Upper lobe of left lung (tissue), 6 donors: ENCODE results near the gene LILRB1. TPM values are rescaled to one million over a fixed set of nuclear protein-coding genes. Genes with fewer than 3 reads are reported as not detected.
A peak's percentile ranks its signal among the peaks of the same experiment; 100 is the strongest.
"Not testable (repeated sequence)": the region's sequence is repeated elsewhere in the genome, so short reads cannot be mapped to it uniquely, and the experiment has no call there.

Source experiments
- ATAC-seq, 2 donors: fragments of 200-7000 bp; cut with Tn5 transposase; one replicate each; pipeline ENCODE4 v1.9.1; 2022; ENCODE audit warnings: mild to moderate bottlenecking in 2 of 2, moderate library complexity in 2 of 2; ENCODE audit not compliant: low FRiP score in 2 of 2
- DNase-seq, 2 donors: peaks; one replicate each; pipeline ENCODE4 v3.0.0-alpha.2; 2019 to 2020
- H3K27ac ChIP-seq, 4 donors: fragments of 200-600 bp; sonication (generic); one replicate each; pipeline ENCODE4 v1.5.1; 2016 to 2019
- H3K27me3 ChIP-seq, 4 donors: fragments of 200-600 bp; sonication (generic); one replicate each; pipeline ENCODE4 v1.5.1; 2017 to 2019
- H3K36me3 ChIP-seq, 4 donors: fragments of 200-600 bp; sonication (generic); one replicate each; pipeline ENCODE4 v1.5.1; 2016 to 2019
- H3K4me1 ChIP-seq, 4 donors: fragments of 200-600 bp; sonication (generic); one replicate each; pipeline ENCODE4 v1.5.1; 2018 to 2019
- H3K4me3 ChIP-seq, 4 donors: fragments of 200-600 bp; sonication (generic); one replicate each; pipeline ENCODE4 v1.5.1; 2017 to 2019; ENCODE audit warnings: mild to moderate bottlenecking in 2 of 4, moderate library complexity in 1 of 4
- H3K9me3 ChIP-seq, 4 donors: fragments of 200-600 bp; sonication (generic); one replicate each; pipeline ENCODE4 v1.5.1; 2018 to 2019
- EP300 ChIP-seq, 4 donors: sonication (generic); formaldehyde crosslinking; IDR thresholded peaks; one replicate each; pipeline ENCODE4 v1.5.1; 2017; ENCODE audit warnings: antibody characterized with exemption in 4 of 4, control low read depth in 2 of 4
- POLR2A ChIP-seq, 4 donors: fragments of 450-650 bp; IDR thresholded peaks; one replicate each; pipeline ENCODE4 v1.5.1; 2016 to 2017; ENCODE audit warnings: antibody characterized with exemption in 4 of 4, mild to moderate bottlenecking in 2 of 4
- POLR2AphosphoS5 ChIP-seq, 2 donors: sonication (generic); formaldehyde crosslinking; IDR thresholded peaks; one replicate each; pipeline ENCODE4 v1.5.1; 2017; ENCODE audit warnings: antibody characterized with exemption in 2 of 2
- WGBS, 2 donors: methylation state at CpG; one replicate each; pipeline ENCODE4 v1.1.5; 2017 to 2018; 5-methylcytosine and 5-hydroxymethylcytosine counted together
- total RNA-seq, 6 donors: library from RNA; depleted of rRNA in 4 of 6; stranded (reverse); fragments of >200 nt in 4 of 6; gene quantifications; one replicate each; pipeline versions ENCODE4 v1.1.0 to v1.2.1, GENCODE V29; 2016 to 2021
- TF ChIP-seq, protein P1 (sequence below), 6 experiments: fragments of 450-650 bp in 4 of 6; fragments of 200-600 bp in 2 of 6; sonication (generic) in 2 of 6; IDR thresholded peaks; one replicate each; pipeline ENCODE4 v1.5.1; 2016 to 2019; ENCODE audit warnings: antibody characterized with exemption in 6 of 6
- donor health status: DM: no; HTN: no; CAD: no; lungs with moderate emphysema.
- donor health status: DM: no; HTN: yes; CAD: no; lungs with severe emphysema.

The LILRB1 gene
- total RNA-seq, 6 donors from 2014 or later = 4.0 to 47.1 (median 16.7) TPM

DNA sequence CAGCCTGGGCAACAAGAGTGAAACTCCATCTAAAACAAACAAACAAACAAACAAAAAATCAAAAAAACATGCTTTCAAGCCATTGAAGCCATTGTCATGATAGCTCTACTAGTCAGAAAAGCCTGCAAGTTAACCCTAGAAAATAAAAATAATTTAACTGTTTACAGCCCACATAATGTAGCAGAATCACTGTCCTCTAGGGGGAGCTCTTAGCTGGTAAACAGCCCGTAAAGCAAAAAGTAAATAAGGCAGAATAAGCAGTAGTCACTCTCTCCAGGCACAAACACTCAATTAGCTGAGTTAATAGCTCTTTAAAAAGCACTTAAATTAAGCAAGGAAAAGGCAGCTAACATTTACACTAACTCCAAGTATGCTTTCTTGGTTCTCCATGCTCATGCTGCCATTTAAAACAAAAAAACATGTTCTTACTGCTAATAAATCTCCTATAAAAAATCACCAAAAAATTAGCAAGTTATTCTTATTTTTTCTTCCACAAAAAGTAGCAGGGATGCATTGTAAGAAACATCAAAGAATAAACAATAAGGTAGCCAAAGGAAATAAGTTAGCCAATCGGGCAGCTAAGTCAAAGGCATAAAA lies 43.8 kb downstream of the LILRB1 start:
- DNase-seq (no peak), ATAC-seq (no peak)
- 39 to 55% methylated on average over 2 of the region's 2 CpGs for WGBS, 2 donors

DNA sequence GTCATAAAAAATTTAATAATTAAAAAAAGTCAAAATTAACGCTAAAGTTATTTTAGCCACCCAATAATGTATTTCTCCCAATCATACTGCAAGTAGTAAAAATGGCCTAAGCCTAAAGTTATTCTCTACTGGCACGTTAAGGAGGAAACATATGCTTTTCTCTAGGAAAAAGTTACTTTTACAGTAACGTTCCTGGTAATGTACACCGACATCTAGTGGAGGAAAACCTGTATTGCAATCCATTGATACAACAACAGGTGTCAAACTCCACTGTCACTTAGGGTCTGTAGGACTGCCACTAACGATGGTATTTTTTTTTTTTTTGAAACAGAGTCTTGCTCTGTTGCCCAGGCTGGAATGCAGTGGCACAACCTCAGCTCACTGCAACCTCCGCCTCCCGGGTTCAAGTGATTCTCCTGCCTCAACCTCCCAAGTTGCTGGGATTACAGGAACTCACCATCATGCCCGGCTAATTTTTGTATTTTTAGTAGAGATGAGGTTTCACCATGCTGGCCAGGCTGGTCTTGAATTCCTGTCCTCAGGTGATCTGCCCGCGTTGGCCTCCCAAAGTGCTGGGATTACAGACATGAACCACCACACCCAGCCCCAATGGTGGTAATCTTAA lies 46.0 kb downstream of the LILRB1 start:
- H3K9me3 ChIP-seq, H3K27ac ChIP-seq, DNase-seq, H3K27me3 ChIP-seq, H3K36me3 ChIP-seq, H3K4me3 ChIP-seq, H3K4me1 ChIP-seq: not testable (repeated sequence)
- ATAC-seq = peak in 1 of 2 donors; percentile 49
- 26 to 28% methylated on average over 10 of the region's 10 CpGs for WGBS, 2 donors
- TF ChIP-seq, protein P1, sequence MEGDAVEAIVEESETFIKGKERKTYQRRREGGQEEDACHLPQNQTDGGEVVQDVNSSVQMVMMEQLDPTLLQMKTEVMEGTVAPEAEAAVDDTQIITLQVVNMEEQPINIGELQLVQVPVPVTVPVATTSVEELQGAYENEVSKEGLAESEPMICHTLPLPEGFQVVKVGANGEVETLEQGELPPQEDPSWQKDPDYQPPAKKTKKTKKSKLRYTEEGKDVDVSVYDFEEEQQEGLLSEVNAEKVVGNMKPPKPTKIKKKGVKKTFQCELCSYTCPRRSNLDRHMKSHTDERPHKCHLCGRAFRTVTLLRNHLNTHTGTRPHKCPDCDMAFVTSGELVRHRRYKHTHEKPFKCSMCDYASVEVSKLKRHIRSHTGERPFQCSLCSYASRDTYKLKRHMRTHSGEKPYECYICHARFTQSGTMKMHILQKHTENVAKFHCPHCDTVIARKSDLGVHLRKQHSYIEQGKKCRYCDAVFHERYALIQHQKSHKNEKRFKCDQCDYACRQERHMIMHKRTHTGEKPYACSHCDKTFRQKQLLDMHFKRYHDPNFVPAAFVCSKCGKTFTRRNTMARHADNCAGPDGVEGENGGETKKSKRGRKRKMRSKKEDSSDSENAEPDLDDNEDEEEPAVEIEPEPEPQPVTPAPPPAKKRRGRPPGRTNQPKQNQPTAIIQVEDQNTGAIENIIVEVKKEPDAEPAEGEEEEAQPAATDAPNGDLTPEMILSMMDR (IDR thresholded peaks at IDR 0.05) = peak; percentile 53 to 92 (median 69)

More for the DNA sequence above, 43.8 kb downstream of the LILRB1 start:
- TF ChIP-seq, protein P1 (IDR thresholded peaks at IDR 0.05) = peak in 4 of 6 experiments; percentile 24 to 41 (median 34)
- no peak for TF ChIP-seq POLR2AphosphoS5 (IDR thresholded peaks at IDR 0.05)
- Histone ChIP-seq H3K27me3 (no peaks in the 10 kb centered on the region), H3K4me3 (no peak overlapping the region), H3K9me3 (no peaks in the 10 kb centered on the region), H3K4me1 (peaks cover 0 to 4% (median 0%) of the 10 kb centered on the region in 4 donors), H3K36me3 (no peaks in the 10 kb centered on the region), H3K27ac (no peak overlapping the region)

DNA sequence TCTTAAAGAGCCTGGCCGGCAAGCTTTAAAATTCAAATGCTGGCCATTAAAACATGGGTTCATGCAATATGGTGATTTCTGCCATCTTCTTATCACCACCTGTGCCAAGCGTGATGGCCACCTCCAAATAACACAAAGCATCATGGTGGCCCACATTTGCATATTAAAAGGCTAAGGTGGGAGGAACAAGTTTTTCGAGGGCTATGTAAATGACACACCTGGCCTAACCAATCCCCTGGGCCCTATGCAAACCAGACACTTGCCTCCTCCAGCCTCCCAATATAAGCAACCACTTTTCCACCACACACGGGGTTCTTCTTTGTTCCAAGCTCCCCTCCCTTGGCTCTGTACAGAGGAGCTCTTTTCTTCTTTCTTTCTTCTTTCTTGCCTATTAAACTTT lies 46.9 kb downstream of the LILRB1 start:
- DNase-seq = no peak
- no peak for TF ChIP-seq EP300 (IDR thresholded peaks at IDR 0.05)
- no peak for TF ChIP-seq POLR2AphosphoS5 (IDR thresholded peaks at IDR 0.05)
- TF ChIP-seq, protein P1 (IDR thresholded peaks at IDR 0.05) = no peak
- no peak for TF ChIP-seq POLR2A (IDR thresholded peaks at IDR 0.05)
- Histone ChIP-seq H3K27ac (no peak overlapping the region), H3K4me3 (no peak overlapping the region), H3K9me3 (no peaks in the 10 kb centered on the region), H3K4me1 (no peaks in the 10 kb centered on the region), H3K36me3 (no peaks in the 10 kb centered on the region), H3K27me3 (no peaks in the 10 kb centered on the region)
- ATAC-seq = no peak
- 48 to 61% methylated on average over 4 of the region's 4 CpGs for whole genome bisulfite sequencing, 2 donors

- not testable (repeated sequence) for H3K4me3 ChIP-seq, H3K27ac ChIP-seq, H3K36me3 ChIP-seq, DNase-seq, H3K27me3 ChIP-seq, ATAC-seq, H3K4me1 ChIP-seq, H3K9me3 ChIP-seq
- WGBS, 2 donors = 83 to 84% methylated on average over 12 of the region's 12 CpGs
Measured at GRCh38 chr19:54681596-54681995, 51.3 kb downstream of the LILRB1 start.

DNA sequence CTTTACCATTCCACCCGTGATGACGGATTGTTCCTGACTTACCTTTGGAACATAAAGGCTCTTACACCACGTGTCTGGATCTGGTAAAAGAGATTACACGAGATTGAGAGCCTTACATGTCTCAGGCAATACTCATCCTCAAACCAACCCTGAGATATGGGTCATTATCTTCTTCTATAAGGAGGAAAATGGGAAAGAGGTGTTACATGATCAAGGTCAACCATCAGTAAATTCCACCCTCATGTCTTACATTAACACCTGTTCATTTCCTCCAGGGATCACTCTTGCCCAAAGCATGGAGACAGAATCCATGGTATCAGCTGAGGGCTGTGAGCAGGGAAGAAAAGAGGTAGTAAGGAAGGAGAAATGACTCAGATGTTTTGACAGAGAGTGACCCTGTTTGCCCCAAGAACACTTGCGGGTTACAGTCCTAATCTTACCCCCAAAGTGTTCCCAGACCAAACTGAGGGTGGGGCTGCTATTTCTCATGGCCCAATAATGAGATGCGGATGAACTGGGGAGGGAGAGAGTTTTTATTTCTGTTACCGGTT lies 52.1 kb downstream of the LILRB1 start:
- Histone ChIP-seq H3K27ac (no peak overlapping the region), H3K27me3 (no peaks in the 10 kb centered on the region), H3K36me3 (no peaks in the 10 kb centered on the region), H3K4me3 (no peak overlapping the region), H3K9me3 (no peaks in the 10 kb centered on the region), H3K4me1 (no peaks in the 10 kb centered on the region)
- 60 to 61% methylated on average over 7 of the region's 7 CpGs for WGBS, 2 donors
- DNase-seq (no peak), ATAC-seq (no peak)
- TF ChIP-seq POLR2AphosphoS5 (IDR thresholded peaks at IDR 0.05) = no peak
- no peak for TF ChIP-seq POLR2A (IDR thresholded peaks at IDR 0.05)
- no peak for TF ChIP-seq EP300 (IDR thresholded peaks at IDR 0.05)
- TF ChIP-seq, protein P1 (IDR thresholded peaks at IDR 0.05) = no peak
